Measurements from ENCODE around the gene CNPY1. TPM values are rescaled to one million over a fixed set of nuclear protein-coding genes. Genes with fewer than 3 reads are reported as not detected.

The CNPY1 gene
- total RNA-seq, 1 experiment from 2014 or later: not detected

- Histone ChIP-seq H4K20me1 (ENCODE audit: control insufficient read depth, insufficient read depth, insufficient read length) (no peaks in the 10 kb centered on the region), H3K4me2 (ENCODE audit: insufficient read depth, insufficient read length, low read length) (no peak overlapping the region), H3K9ac (ENCODE audit: extremely low read depth, insufficient read length, low read length) (no peak overlapping the region), H2BK15ac (ENCODE audit: low read depth, low read length) (no peak overlapping the region), H3K79me1 (ENCODE audit: insufficient read depth, low read depth, low read length, poor library complexity, severe bottlenecking) (no peaks in the 10 kb centered on the region), H3K14ac (ENCODE audit: insufficient read depth, low read length) (no peak overlapping the region), H3K23ac (ENCODE audit: insufficient read length, low read depth, low read length) (no peak overlapping the region), H2BK12ac (ENCODE audit: insufficient read length, low read depth, low read length) (no peak overlapping the region), H2BK120ac (ENCODE audit: low read depth, low read length, poor library complexity, severe bottlenecking) (no peak overlapping the region), H3T11ph (ENCODE audit: low read length) (no peak overlapping the region), H3K79me2 (ENCODE audit: insufficient read depth, low read length) (no peaks in the 10 kb centered on the region), H3K27me3 (ENCODE audit: insufficient read depth, low read length) (no peaks in the 10 kb centered on the region), H3K56ac (ENCODE audit: insufficient read length, low read depth, low read length) (no peak overlapping the region), H2AFZ (ENCODE audit: low read length) (no peak overlapping the region), H4K5ac (ENCODE audit: insufficient read length, low read depth, low read length) (no peak overlapping the region), H2AK5ac (ENCODE audit: insufficient read length, low read length) (no peak overlapping the region), H3K4ac (ENCODE audit: low read depth, low read length) (no peak overlapping the region), H3K9me3 (ENCODE audit: control insufficient read depth, low read depth, low read length) (no peaks in the 10 kb centered on the region), H3K4me1 (ENCODE audit: insufficient read depth, low read length) (no peaks in the 10 kb centered on the region), H2BK20ac (ENCODE audit: low read depth, low read length, poor library complexity, severe bottlenecking) (no peak overlapping the region), H3K23me2 (ENCODE audit: insufficient read length, low read depth, low read length, poor library complexity, severe bottlenecking) (no peaks in the 10 kb centered on the region), H2BK5ac (ENCODE audit: insufficient read length, low read length) (no peak overlapping the region), H4K8ac (replicated peaks; ENCODE audit: insufficient read length, low read depth, low read length) (no peak overlapping the region), H3K27ac (ENCODE audit: insufficient read length, low read depth, low read length) (no peak overlapping the region), H3K18ac (ENCODE audit: insufficient read length, low read depth, low read length) (no peak overlapping the region), H4K91ac (ENCODE audit: insufficient read length, low read depth, low read length) (no peak overlapping the region)
- DNase-seq: no peak
- H3K9me3 Mint-ChIP-seq: no peaks in the 10 kb centered on the region
- H3K27me3 Mint-ChIP-seq (ENCODE audit: low read depth): peaks cover 22% of the 10 kb centered on the region
- no CpG with 5 or more reads among the region's 7 CpGs for WGBS (ENCODE audit: extremely low coverage, insufficient read length, low lambda C conversion rate)
- H3K27ac Mint-ChIP-seq: no peak overlapping the region
- H3K4me3 Mint-ChIP-seq: no peak overlapping the region
- TF ChIP-seq CTCF (conservative IDR thresholded peaks at IDR 0.05): no peak
- no peaks in the 10 kb centered on the region for H3K36me3 Mint-ChIP-seq (ENCODE audit: insufficient read depth in 1 of 3, low read depth in 3 of 3)
- peaks cover 2 to 7% of the 10 kb centered on the region in 2 experiments; a peak in 3 of 4 replicates for H3K4me1 Mint-ChIP-seq
Measured at GRCh38 chr7:155584261-155584660, 37.9 kb upstream of the CNPY1 start.

Measured in H9 (cell line).